ENCODE measurements around the gene FRYL.
A peak's percentile ranks its signal among the peaks of the same experiment; 100 is the strongest.

Gene FRYL

GRCh38 chr4:48706736-48707135 is 73.3 kb downstream of the FRYL start:
- no peak overlapping the region for H3K27ac ChIP-seq
- H3K79me2 ChIP-seq, result peaks cover 16% of the 10 kb centered on the region
- H3K4me1 ChIP-seq, result no peaks in the 10 kb centered on the region
- H3K9me3 ChIP-seq (ENCODE audit: control insufficient read depth, low read length), result no peaks in the 10 kb centered on the region
- no peaks in the 10 kb centered on the region for H3K27me3 ChIP-seq (ENCODE audit: control insufficient read depth, insufficient read depth, low read length)
- H3K9ac ChIP-seq, result no peak overlapping the region
- no peak overlapping the region for H3K4me3 ChIP-seq (ENCODE audit: low read depth, low read length)
- H3K4me2 ChIP-seq (ENCODE audit: low read length), result no peak overlapping the region
- TF ChIP-seq CTCF (IDR thresholded peaks at IDR 0.05), result no peak
- H2AFZ ChIP-seq, result no peak overlapping the region
- H3K36me3 ChIP-seq (ENCODE audit: control insufficient read depth, insufficient read depth, low read length), result no peaks in the 10 kb centered on the region

GRCh38 chr4:48705609-48706008 is 74.5 kb downstream of the FRYL start:
- no peak overlapping the region for H3K4me2 ChIP-seq (ENCODE audit: low read length)
- no peak overlapping the region for H3K9ac ChIP-seq
- no peaks in the 10 kb centered on the region for H3K27me3 ChIP-seq (ENCODE audit: control insufficient read depth, insufficient read depth, low read length)
- H3K79me2 ChIP-seq, result peaks cover 14% of the 10 kb centered on the region
- no peak overlapping the region for H2AFZ ChIP-seq
- H3K4me3 ChIP-seq (ENCODE audit: low read depth, low read length), result no peak overlapping the region
- H3K27ac ChIP-seq, result no peak overlapping the region
- H3K4me1 ChIP-seq, result no peaks in the 10 kb centered on the region
- TF ChIP-seq CTCF (IDR thresholded peaks at IDR 0.05), result no peak
- no peaks in the 10 kb centered on the region for H3K36me3 ChIP-seq (ENCODE audit: control insufficient read depth, insufficient read depth, low read length)
- H3K9me3 ChIP-seq (ENCODE audit: control insufficient read depth, low read length), result no peaks in the 10 kb centered on the region

- TF ChIP-seq CTCF (IDR thresholded peaks at IDR 0.05), result no peak
- Histone ChIP-seq H2AFZ (no peak overlapping the region), H3K79me2 (peaks cover 14% of the 10 kb centered on the region), H3K4me1 (no peaks in the 10 kb centered on the region), H3K4me2 (ENCODE audit: low read length) (no peak overlapping the region), H3K27ac (no peak overlapping the region), H3K9ac (no peak overlapping the region), H3K4me3 (ENCODE audit: low read depth, low read length) (no peak overlapping the region), H3K36me3 (ENCODE audit: control insufficient read depth, insufficient read depth, low read length) (no peaks in the 10 kb centered on the region), H3K9me3 (ENCODE audit: control insufficient read depth, low read length) (no peaks in the 10 kb centered on the region), H3K27me3 (ENCODE audit: control insufficient read depth, insufficient read depth, low read length) (no peaks in the 10 kb centered on the region)
These were observed 75.8 kb downstream of the FRYL start for GRCh38 chr4:48704091-48704802.

GRCh38 chr4:48699475-48699874 is 80.6 kb downstream of the FRYL start:
- Histone ChIP-seq H3K36me3 (ENCODE audit: control insufficient read depth, insufficient read depth, low read length) (no peaks in the 10 kb centered on the region), H3K9ac (no peak overlapping the region), H3K4me3 (ENCODE audit: low read depth, low read length) (no peak overlapping the region), H3K27me3 (ENCODE audit: control insufficient read depth, insufficient read depth, low read length) (no peaks in the 10 kb centered on the region), H3K4me1 (peaks cover 9% of the 10 kb centered on the region), H3K79me2 (peaks cover 10% of the 10 kb centered on the region), H3K27ac (peak overlapping the region; percentile 17), H3K9me3 (ENCODE audit: control insufficient read depth, low read length) (no peaks in the 10 kb centered on the region), H2AFZ (no peak overlapping the region), H3K4me2 (ENCODE audit: low read length) (no peak overlapping the region)
- TF ChIP-seq CTCF (IDR thresholded peaks at IDR 0.05), result no peak
